GM21360 (cell line): Measurements from ENCODE around the gene PVALEF.

Source experiments
- ATAC-seq: cut with Tn5 transposase; IDR thresholded peaks from one replicate; pipeline ENCODE4 v1.9.1; 2021; ENCODE audit warnings: mild to moderate bottlenecking, moderate library complexity; ENCODE audit not compliant: unreplicated experiment

Gene PVALEF

GRCh38 chr17:81194941-81195901, 29.9 kb downstream of the PVALEF start:
- ATAC-seq: no peak

- no peak for ATAC-seq
Measured at GRCh38 chr17:81195941-81196495, 30.7 kb downstream of the PVALEF start.

- ATAC-seq: no peak
Measured at GRCh38 chr17:81196505-81197408, 31.4 kb downstream of the PVALEF start.

- no peak for ATAC-seq
Measured at GRCh38 chr17:81197409-81197795, 32.1 kb downstream of the PVALEF start.

GRCh38 chr17:81197831-81198490, 32.7 kb downstream of the PVALEF start:
- ATAC-seq: no peak

- ATAC-seq: no peak
Measured at GRCh38 chr17:81198826-81199481, 33.6 kb downstream of the PVALEF start.

- ATAC-seq: no peak
Measured at GRCh38 chr17:81199482-81199830, 34.1 kb downstream of the PVALEF start.

- no peak for ATAC-seq
Measured at GRCh38 chr17:81200201-81200600, 34.9 kb downstream of the PVALEF start.

- ATAC-seq: no peak
Measured at GRCh38 chr17:81200695-81201580, 35.6 kb downstream of the PVALEF start.

- ATAC-seq: no peak
Measured at GRCh38 chr17:81202318-81202717, 37.0 kb downstream of the PVALEF start.

- ATAC-seq: no peak
Measured at GRCh38 chr17:81203136-81203535, 37.8 kb downstream of the PVALEF start.

GRCh38 chr17:81204578-81204977, 39.3 kb downstream of the PVALEF start:
- ATAC-seq: no peak

- no peak for ATAC-seq
Measured at GRCh38 chr17:81206166-81206565, 40.9 kb downstream of the PVALEF start.

GRCh38 chr17:81206657-81207056, 41.4 kb downstream of the PVALEF start:
- no peak for ATAC-seq

GRCh38 chr17:81207610-81208581, 42.6 kb downstream of the PVALEF start:
- no peak for ATAC-seq

- ATAC-seq: no peak
Measured at GRCh38 chr17:81208651-81209050, 43.3 kb downstream of the PVALEF start.

GRCh38 chr17:81209141-81209540, 43.8 kb downstream of the PVALEF start:
- no peak for ATAC-seq

GRCh38 chr17:81210466-81210865, 45.2 kb downstream of the PVALEF start:
- ATAC-seq: no peak
